Testis (tissue), 2 donors: ENCODE data around the gene CSKMT.

Source experiments
- POLR2A ChIP-seq: fragments of 450-650 bp; IDR thresholded peaks from one replicate; pipeline ENCODE4 v1.6.1; 2017; ENCODE audit warnings: antibody characterized with exemption, mild to moderate bottlenecking, moderate library complexity
- TF ChIP-seq, protein P1 (sequence below), 3 experiments: fragments of 450-650 bp in 2 of 3; fragments of 200-600 bp in 1 of 3; sonication (generic) in 1 of 3; IDR thresholded peaks; one replicate each; pipeline ENCODE4 v1.5.1; 2016 to 2019; ENCODE audit warnings: antibody characterized with exemption in 3 of 3, mild to moderate bottlenecking in 2 of 3, moderate library complexity in 1 of 3

DNA sequence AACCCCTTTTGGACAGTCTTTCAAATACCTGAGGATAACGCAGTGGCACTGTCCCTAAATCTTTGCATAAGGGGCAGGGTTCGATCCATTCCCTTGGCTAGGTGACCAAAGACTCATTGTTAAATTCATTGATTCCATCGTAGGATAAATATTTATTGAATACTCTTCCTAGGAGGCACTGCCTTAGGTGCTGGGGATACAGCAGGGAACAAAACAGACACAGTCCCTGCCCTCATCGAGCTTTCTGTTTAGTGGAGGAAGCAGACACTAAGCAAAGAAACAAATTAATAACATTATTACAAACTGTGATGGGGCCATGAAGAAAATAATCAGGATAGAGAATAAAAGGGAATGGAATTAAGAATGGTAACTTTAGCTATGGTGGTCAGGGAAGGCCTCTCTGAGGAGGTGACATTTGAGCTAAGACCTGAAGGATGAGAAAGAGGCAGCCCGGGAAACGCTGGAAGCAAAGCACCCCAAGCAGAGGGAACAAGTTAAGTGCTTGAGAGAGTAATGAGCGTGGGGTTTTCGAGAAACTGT, 44.0 kb upstream of the CSKMT start:
- TF ChIP-seq, protein P1, sequence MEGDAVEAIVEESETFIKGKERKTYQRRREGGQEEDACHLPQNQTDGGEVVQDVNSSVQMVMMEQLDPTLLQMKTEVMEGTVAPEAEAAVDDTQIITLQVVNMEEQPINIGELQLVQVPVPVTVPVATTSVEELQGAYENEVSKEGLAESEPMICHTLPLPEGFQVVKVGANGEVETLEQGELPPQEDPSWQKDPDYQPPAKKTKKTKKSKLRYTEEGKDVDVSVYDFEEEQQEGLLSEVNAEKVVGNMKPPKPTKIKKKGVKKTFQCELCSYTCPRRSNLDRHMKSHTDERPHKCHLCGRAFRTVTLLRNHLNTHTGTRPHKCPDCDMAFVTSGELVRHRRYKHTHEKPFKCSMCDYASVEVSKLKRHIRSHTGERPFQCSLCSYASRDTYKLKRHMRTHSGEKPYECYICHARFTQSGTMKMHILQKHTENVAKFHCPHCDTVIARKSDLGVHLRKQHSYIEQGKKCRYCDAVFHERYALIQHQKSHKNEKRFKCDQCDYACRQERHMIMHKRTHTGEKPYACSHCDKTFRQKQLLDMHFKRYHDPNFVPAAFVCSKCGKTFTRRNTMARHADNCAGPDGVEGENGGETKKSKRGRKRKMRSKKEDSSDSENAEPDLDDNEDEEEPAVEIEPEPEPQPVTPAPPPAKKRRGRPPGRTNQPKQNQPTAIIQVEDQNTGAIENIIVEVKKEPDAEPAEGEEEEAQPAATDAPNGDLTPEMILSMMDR (IDR thresholded peaks at IDR 0.05), result no peak
- no peak for TF ChIP-seq POLR2A
